ENCODE results near the gene LYST. TPM values are rescaled to one million over a fixed set of nuclear protein-coding genes. Genes with fewer than 3 reads are reported as not detected.
"Not testable (repeated sequence)": the region's sequence is repeated elsewhere in the genome, so short reads cannot be mapped to it uniquely, and the experiment has no call there.

Gene LYST
- total RNA-seq, 1 donor from 2014 or later = 24.5 TPM

DNA sequence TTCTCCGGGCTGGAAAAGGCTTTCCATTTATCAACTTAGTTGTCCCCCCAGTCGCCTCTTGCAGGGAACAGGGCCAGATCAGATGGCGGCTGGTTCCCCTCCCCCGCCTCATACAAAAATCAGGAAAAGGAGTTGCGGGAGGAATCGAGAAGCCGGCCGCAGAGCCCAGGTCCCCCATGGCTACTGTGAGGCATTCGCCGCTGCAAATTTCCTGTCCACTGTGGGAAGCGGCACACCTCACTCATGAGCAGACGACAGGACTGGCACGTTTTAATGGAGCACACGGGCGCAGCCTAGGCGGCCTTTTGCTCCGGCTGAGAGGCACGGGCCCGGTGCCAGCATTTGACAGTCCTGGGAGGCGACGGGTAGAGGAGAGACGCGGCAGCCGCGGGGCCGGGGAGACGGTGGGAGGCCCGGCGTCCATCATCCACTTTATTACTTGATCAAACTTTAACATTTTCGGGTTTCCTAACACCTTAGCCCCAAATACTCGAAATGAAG lies 218.2 kb downstream of the LYST start:
- peaks cover 10 to 19% (median 18%) of the 10 kb centered on the region in 3 donors for H3K4me1 ChIP-seq (ENCODE audit: control insufficient read depth in 3 of 3, insufficient read depth in 3 of 3, low read length in 3 of 3)
- no peaks in the 10 kb centered on the region for H3K9me3 ChIP-seq (ENCODE audit: control insufficient read depth in 3 of 3, low read length in 3 of 3)
- no peak overlapping the region for H3K9ac ChIP-seq (ENCODE audit: low read depth in 1 of 3, low read length in 3 of 3)
- no peak overlapping the region for H3K27ac ChIP-seq (ENCODE audit: low read depth, low read length)
- peaks cover 45 to 63% (median 57%) of the 10 kb centered on the region in 3 donors for H3K27me3 ChIP-seq (ENCODE audit: control insufficient read depth in 3 of 3, insufficient read depth in 3 of 3, low read length in 3 of 3)
- H3K36me3 ChIP-seq (ENCODE audit: control insufficient read depth in 3 of 3, insufficient read depth in 3 of 3, low read length in 3 of 3) = no peaks in the 10 kb centered on the region
- peak overlapping the region in 1 of 3 donors; percentile 52 for H3K4me3 ChIP-seq (ENCODE audit: low read length in 3 of 3)

GRCh38 chr1:235647537-235647936 lies 219.2 kb downstream of the LYST start:
- peaks cover 10 to 19% (median 18%) of the 10 kb centered on the region in 3 donors for H3K4me1 ChIP-seq (ENCODE audit: control insufficient read depth in 3 of 3, insufficient read depth in 3 of 3, low read length in 3 of 3)
- not testable (repeated sequence) for H3K27ac ChIP-seq (ENCODE audit: low read depth, low read length); H3K9me3 ChIP-seq (ENCODE audit: control insufficient read depth in 3 of 3, low read length in 3 of 3); H3K4me3 ChIP-seq (ENCODE audit: low read length in 3 of 3); H3K9ac ChIP-seq (ENCODE audit: low read depth in 1 of 3, low read length in 3 of 3); H3K36me3 ChIP-seq (ENCODE audit: control insufficient read depth in 3 of 3, insufficient read depth in 3 of 3, low read length in 3 of 3)
- peaks cover 41 to 71% (median 61%) of the 10 kb centered on the region in 3 donors for H3K27me3 ChIP-seq (ENCODE audit: control insufficient read depth in 3 of 3, insufficient read depth in 3 of 3, low read length in 3 of 3)

GRCh38 chr1:235646463-235646862 lies 220.2 kb downstream of the LYST start:
- Histone ChIP-seq H3K4me1 (ENCODE audit: control insufficient read depth in 3 of 3, insufficient read depth in 3 of 3, low read length in 3 of 3) (peaks cover 10 to 19% (median 18%) of the 10 kb centered on the region in 3 donors), H3K4me3 (ENCODE audit: low read length in 3 of 3) (no peak overlapping the region), H3K9ac (ENCODE audit: low read depth in 1 of 3, low read length in 3 of 3) (no peak overlapping the region), H3K27ac (ENCODE audit: low read depth, low read length) (no peak overlapping the region), H3K27me3 (ENCODE audit: control insufficient read depth in 3 of 3, insufficient read depth in 3 of 3, low read length in 3 of 3) (peaks cover 34 to 71% (median 61%) of the 10 kb centered on the region in 3 donors), H3K9me3 (ENCODE audit: control insufficient read depth in 3 of 3, low read length in 3 of 3) (no peaks in the 10 kb centered on the region), H3K36me3 (ENCODE audit: control insufficient read depth in 3 of 3, insufficient read depth in 3 of 3, low read length in 3 of 3) (no peaks in the 10 kb centered on the region)

DNA sequence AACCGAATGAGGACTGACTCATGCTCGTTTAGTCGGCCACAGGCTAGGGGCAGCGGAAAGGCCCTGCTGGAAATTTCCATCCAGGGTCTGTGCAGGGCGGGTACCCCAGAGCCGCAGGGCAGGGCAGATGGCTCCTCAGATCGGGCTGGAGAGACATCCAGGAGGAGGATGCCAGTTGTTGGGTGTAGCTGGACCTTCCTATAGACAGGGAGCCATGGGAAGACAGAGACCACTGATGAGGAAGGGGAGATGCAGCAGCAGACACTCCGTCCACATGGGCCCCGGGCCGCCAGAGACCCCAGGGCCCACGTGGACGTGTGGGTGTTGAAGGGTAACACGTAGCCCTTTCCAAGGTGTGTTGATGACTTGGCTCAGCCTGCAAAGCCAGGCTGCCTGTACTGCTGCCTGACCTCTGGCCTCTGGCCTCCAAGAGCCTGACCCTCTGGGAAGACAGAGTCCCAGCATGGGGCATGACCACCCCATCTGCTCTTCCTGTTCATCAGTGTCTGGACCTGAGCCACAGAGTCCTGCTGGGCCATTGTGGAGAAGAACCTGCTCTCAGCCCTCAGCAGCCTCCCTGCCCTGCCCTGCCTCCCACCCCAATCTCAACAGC lies 221.9 kb downstream of the LYST start:
- Histone ChIP-seq H3K9ac (ENCODE audit: low read depth in 1 of 3, low read length in 3 of 3) (no peak overlapping the region), H3K4me3 (ENCODE audit: low read length in 3 of 3) (no peak overlapping the region), H3K36me3 (ENCODE audit: control insufficient read depth in 3 of 3, insufficient read depth in 3 of 3, low read length in 3 of 3) (no peaks in the 10 kb centered on the region), H3K4me1 (ENCODE audit: control insufficient read depth in 3 of 3, insufficient read depth in 3 of 3, low read length in 3 of 3) (peaks cover 8 to 10% (median 10%) of the 10 kb centered on the region in 3 donors), H3K9me3 (ENCODE audit: control insufficient read depth in 3 of 3, low read length in 3 of 3) (no peaks in the 10 kb centered on the region), H3K27me3 (ENCODE audit: control insufficient read depth in 3 of 3, insufficient read depth in 3 of 3, low read length in 3 of 3) (peaks cover 26 to 61% (median 49%) of the 10 kb centered on the region in 3 donors), H3K27ac (ENCODE audit: low read depth, low read length) (no peak overlapping the region)

GRCh38 chr1:235643837-235644692 lies 222.6 kb downstream of the LYST start:
- Histone ChIP-seq H3K9ac (ENCODE audit: low read depth in 1 of 3, low read length in 3 of 3) (no peak overlapping the region), H3K27me3 (ENCODE audit: control insufficient read depth in 3 of 3, insufficient read depth in 3 of 3, low read length in 3 of 3) (peaks cover 24 to 58% (median 46%) of the 10 kb centered on the region in 3 donors), H3K4me3 (ENCODE audit: low read length in 3 of 3) (no peak overlapping the region), H3K9me3 (ENCODE audit: control insufficient read depth in 3 of 3, low read length in 3 of 3) (no peaks in the 10 kb centered on the region), H3K27ac (ENCODE audit: low read depth, low read length) (no peak overlapping the region), H3K4me1 (ENCODE audit: control insufficient read depth in 3 of 3, insufficient read depth in 3 of 3, low read length in 3 of 3) (peaks cover 4 to 7% (median 6%) of the 10 kb centered on the region in 3 donors), H3K36me3 (ENCODE audit: control insufficient read depth in 3 of 3, insufficient read depth in 3 of 3, low read length in 3 of 3) (no peaks in the 10 kb centered on the region)

DNA sequence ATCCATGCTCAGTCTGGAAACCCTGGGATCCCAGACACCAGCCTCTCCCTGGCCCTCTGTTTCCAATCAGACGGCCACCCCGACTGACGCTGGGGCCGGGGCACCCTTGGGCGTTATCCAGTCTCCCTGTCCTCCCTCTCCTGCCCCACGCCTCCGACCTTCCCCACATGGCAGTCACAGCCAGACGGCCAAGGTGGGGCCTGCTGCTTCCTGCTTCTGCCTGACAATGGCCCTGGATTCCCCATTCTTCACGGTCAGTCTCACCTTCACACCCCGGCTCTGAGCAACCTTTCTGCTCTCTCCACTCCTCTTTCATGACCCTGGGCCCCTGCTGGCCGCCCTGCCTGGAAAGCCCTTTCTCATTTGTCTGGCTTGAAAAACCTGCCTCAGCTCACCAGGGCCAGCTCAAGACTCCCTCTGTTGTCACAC lies 223.7 kb downstream of the LYST start:
- H3K9ac ChIP-seq (ENCODE audit: low read depth in 1 of 3, low read length in 3 of 3) = no peak overlapping the region
- no peaks in the 10 kb centered on the region for H3K4me1 ChIP-seq (ENCODE audit: control insufficient read depth in 3 of 3, insufficient read depth in 3 of 3, low read length in 3 of 3)
- peaks cover 15 to 47% (median 36%) of the 10 kb centered on the region in 3 donors for H3K27me3 ChIP-seq (ENCODE audit: control insufficient read depth in 3 of 3, insufficient read depth in 3 of 3, low read length in 3 of 3)
- no peak overlapping the region for H3K4me3 ChIP-seq (ENCODE audit: low read length in 3 of 3)
- no peaks in the 10 kb centered on the region for H3K36me3 ChIP-seq (ENCODE audit: control insufficient read depth in 3 of 3, insufficient read depth in 3 of 3, low read length in 3 of 3)
- no peak overlapping the region for H3K27ac ChIP-seq (ENCODE audit: low read depth, low read length)
- H3K9me3 ChIP-seq (ENCODE audit: control insufficient read depth in 3 of 3, low read length in 3 of 3) = no peaks in the 10 kb centered on the region

GRCh38 chr1:235642011-235642942 lies 224.4 kb downstream of the LYST start:
- H3K27me3 ChIP-seq (ENCODE audit: control insufficient read depth in 3 of 3, insufficient read depth in 3 of 3, low read length in 3 of 3) = peaks cover 14 to 41% (median 34%) of the 10 kb centered on the region in 3 donors
- H3K4me1 ChIP-seq (ENCODE audit: control insufficient read depth in 3 of 3, insufficient read depth in 3 of 3, low read length in 3 of 3) = no peaks in the 10 kb centered on the region
- no peak overlapping the region for H3K27ac ChIP-seq (ENCODE audit: low read depth, low read length)
- H3K9me3 ChIP-seq (ENCODE audit: control insufficient read depth in 3 of 3, low read length in 3 of 3) = no peaks in the 10 kb centered on the region
- no peak overlapping the region for H3K9ac ChIP-seq (ENCODE audit: low read depth in 1 of 3, low read length in 3 of 3)
- no peaks in the 10 kb centered on the region for H3K36me3 ChIP-seq (ENCODE audit: control insufficient read depth in 3 of 3, insufficient read depth in 3 of 3, low read length in 3 of 3)
- no peak overlapping the region for H3K4me3 ChIP-seq (ENCODE audit: low read length in 3 of 3)

- Histone ChIP-seq H3K4me3 (ENCODE audit: low read length in 3 of 3) (no peak overlapping the region), H3K27me3 (ENCODE audit: control insufficient read depth in 3 of 3, insufficient read depth in 3 of 3, low read length in 3 of 3) (peaks cover 6 to 32% (median 25%) of the 10 kb centered on the region in 3 donors), H3K4me1 (ENCODE audit: control insufficient read depth in 3 of 3, insufficient read depth in 3 of 3, low read length in 3 of 3) (no peaks in the 10 kb centered on the region), H3K36me3 (ENCODE audit: control insufficient read depth in 3 of 3, insufficient read depth in 3 of 3, low read length in 3 of 3) (no peaks in the 10 kb centered on the region), H3K9me3 (ENCODE audit: control insufficient read depth in 3 of 3, low read length in 3 of 3) (no peaks in the 10 kb centered on the region), H3K9ac (ENCODE audit: low read depth in 1 of 3, low read length in 3 of 3) (no peak overlapping the region), H3K27ac (ENCODE audit: low read depth, low read length) (no peak overlapping the region)
Measured at GRCh38 chr1:235640580-235640979, 226.1 kb downstream of the LYST start.

Measured in skeletal muscle tissue (tissue), 4 donors.